Endothelial cell of umbilical vein (primary cell): Measurements from ENCODE around the gene NCK2. TPM values are rescaled to one million over a fixed set of nuclear protein-coding genes. Genes with fewer than 3 reads are reported as not detected.

ENCODE experiments used
- BruUV-seq: library from RNA; stranded (reverse); fragments of 400-500 nt; replicated peaks from 2 replicates; lab custom pipeline; 2021; lab: Mats Ljungman, UMichigan
- CTCF ChIA-PET: fragments of 300-600, 350-600 bp; sonication (Branson Sonifier 250); formaldehyde crosslinking; loops from one replicate; lab custom pipeline; 2021; ENCODE audit warnings: antibody characterized with exemption, inconsistent platforms; lab: Charles Lee
- POLR2A ChIA-PET: fragments of 300-600, 350-600 bp; sonication (Branson Sonifier 250); formaldehyde crosslinking; loops from one replicate; lab custom pipeline; 2021; ENCODE audit warnings: antibody characterized with exemption, inconsistent platforms; lab: Charles Lee
- DNase-seq: peaks from one replicate; pipeline ENCODE4 v3.0.0-alpha.2; 2011; ENCODE audit warnings: low read depth, low spot score
- FAIRE-seq: peaks from 2 replicates; lab custom pipeline; 2011; peaks lifted over from hg19 to GRCh38; lab: Jason Lieb, UNC
- H2AFZ ChIP-seq: 2 replicates; pipeline ENCODE4 v1.6.0; 2012; ENCODE audit warnings: low read depth, low read length, control low read depth, inconsistent platforms
- H3K27ac ChIP-seq: 2 replicates; pipeline ENCODE4 v1.5.1; 2011; ENCODE audit warnings: low read depth, mild to moderate bottlenecking, control low read depth, low read length, moderate library complexity; ENCODE audit not compliant: insufficient read depth
- H3K27me3 ChIP-seq, 2 experiments: 2 replicates each; pipeline versions ENCODE4 v1.6.0 to v1.6.1; 2011; ENCODE audit warnings: low read length in 2 of 2, mixed read lengths in 1 of 2; ENCODE audit not compliant: control insufficient read depth in 2 of 2, insufficient read depth in 2 of 2
- H3K36me3 ChIP-seq, 2 experiments: 2 replicates in 1 of 2; 3 replicates in 1 of 2; pipeline ENCODE4 v1.5.1; 2011; ENCODE audit warnings: low read length in 2 of 2, mild to moderate bottlenecking in 1 of 2, moderate library complexity in 1 of 2; ENCODE audit not compliant: control insufficient read depth in 2 of 2, insufficient read depth in 2 of 2; ENCODE audit errors: extremely low read depth in 1 of 2
- H3K4me1 ChIP-seq: 3 replicates; pipeline ENCODE4 v1.5.1; 2011; ENCODE audit warnings: mild to moderate bottlenecking, low read length; ENCODE audit not compliant: control insufficient read depth, insufficient read depth; ENCODE audit errors: extremely low read depth
- H3K4me2 ChIP-seq: 2 replicates; pipeline ENCODE4 v1.6.1; 2011; ENCODE audit warnings: low read length, control low read depth, mixed read lengths; ENCODE audit not compliant: insufficient read depth
- H3K4me3 ChIP-seq, 3 experiments: fragments of 200-600 bp in 1 of 3; sonication (generic), shearing (Covaris generic) in 1 of 3; replicated peaks in 1 of 3; 2 replicates each; pipeline ENCODE4 v1.5.1; 2011 to 2016; ENCODE audit warnings: control low read depth in 3 of 3, low read length in 3 of 3, mild to moderate bottlenecking in 2 of 3, inconsistent platforms in 1 of 3, low read depth in 1 of 3, moderate library complexity in 1 of 3; ENCODE audit not compliant: insufficient read depth in 1 of 3
- H3K79me2 ChIP-seq: 2 replicates; pipeline ENCODE4 v1.6.0; 2012; ENCODE audit warnings: low read length, inconsistent platforms; ENCODE audit not compliant: control insufficient read depth, insufficient read depth
- H3K9ac ChIP-seq: replicated peaks from 2 replicates; pipeline ENCODE3; 2011; ENCODE audit warnings: low read length, control low read depth; ENCODE audit not compliant: insufficient read depth; ENCODE audit errors: extremely low read depth
- H3K9me1 ChIP-seq: replicated peaks from 3 replicates; pipeline ENCODE4 v1.6.0; 2011; ENCODE audit warnings: mild to moderate bottlenecking, low read length; ENCODE audit not compliant: control insufficient read depth, insufficient read depth; ENCODE audit errors: extremely low read depth
- H3K9me3 ChIP-seq: replicated peaks from 2 replicates; pipeline ENCODE4 v1.5.1; 2012; ENCODE audit warnings: low read length, inconsistent platforms; ENCODE audit not compliant: control insufficient read depth, insufficient read depth
- H4K20me1 ChIP-seq: replicated peaks from 2 replicates; pipeline ENCODE3; 2011; ENCODE audit warnings: mild to moderate bottlenecking, low read length; ENCODE audit not compliant: control insufficient read depth, insufficient read depth; ENCODE audit errors: extremely low read depth
- EZH2 ChIP-seq: IDR thresholded peaks from 2 replicates; pipeline ENCODE4 v1.6.1; 2012; ENCODE audit warnings: borderline replicate concordance, low read depth, mild to moderate bottlenecking, moderate library complexity, low read length, inconsistent platforms; ENCODE audit not compliant: severe bottlenecking
- FOS ChIP-seq: IDR thresholded peaks from 2 replicates; pipeline ENCODE4 v1.6.1; 2011; ENCODE audit warnings: mild to moderate bottlenecking, low read length, moderate library complexity, borderline replicate concordance; ENCODE audit not compliant: insufficient read depth
- GATA2 ChIP-seq: IDR thresholded peaks from 2 replicates; pipeline ENCODE4 v1.7.0; 2011; ENCODE audit warnings: low read depth, mild to moderate bottlenecking, moderate library complexity, mixed read lengths, low read length; ENCODE audit not compliant: insufficient read length, insufficient read depth
- JUN ChIP-seq: IDR thresholded peaks from 2 replicates; pipeline ENCODE4 v1.6.1; 2011; ENCODE audit warnings: borderline replicate concordance, low read depth; ENCODE audit not compliant: insufficient read length, insufficient read depth
- MAX ChIP-seq: IDR thresholded peaks from 2 replicates; pipeline ENCODE4 v1.6.1; 2011; ENCODE audit not compliant: insufficient read depth, insufficient read length
- MYC ChIP-seq: IDR thresholded peaks from one replicate; pipeline ENCODE4 v1.6.1; 2011; ENCODE audit warnings: mild to moderate bottlenecking, low read depth, low read length
- POLR2A ChIP-seq: IDR thresholded peaks from 2 replicates; pipeline ENCODE4 v1.6.1; 2012; ENCODE audit warnings: low read depth, mild to moderate bottlenecking, control low read depth, low read length
- POLR2AphosphoS5 ChIP-seq: IDR thresholded peaks from 2 replicates; pipeline ENCODE4 v1.6.1; 2012; ENCODE audit warnings: low read depth, mild to moderate bottlenecking, control low read depth, low read length, moderate library complexity; ENCODE audit not compliant: insufficient read depth
- dilution Hi-C: fragments of 300-500 bp; cut with MboI; formaldehyde crosslinking; loops from one replicate; pipeline ENCODE4 v1.15.0; 2019; ENCODE audit warnings: low sequenced_read_pairs; ENCODE audit not compliant: extremely low pct_ligation_motif_present
- intact Hi-C: fragments of 100-400 bp; cut with micrococcal nuclease; formaldehyde crosslinking; loops from one replicate; pipeline ENCODE4 v1.10.0; 2022
- polyA plus RNA-seq, 4 experiments: library from polyadenylated mRNA; depleted of rRNA in 3 of 4; stranded (reverse) in 3 of 4; unstranded in 1 of 4; fragments of >200 nt; gene quantifications; 2 replicates each; pipeline versions ENCODE4 v1.2.1 to v1.2.3, GENCODE V29; 2011 to 2012; ENCODE audit warnings: missing spikeins in 1 of 4
- total RNA-seq: library from RNA; stranded (reverse); gene quantifications from 2 replicates; pipeline ENCODE4 v1.2.3, GENCODE V29; 2021

The NCK2 gene
- total and polyA plus RNA-seq, 2 donors (not counting 3 experiments of a cell fraction or from before 2014, with no cell fraction given) = 23.8 to 39.1 TPM

- Histone ChIP-seq H4K20me1 (no peaks in the 10 kb centered on the region), H3K9me3 (no peaks in the 10 kb centered on the region), H3K4me1 (no peaks in the 10 kb centered on the region), H3K9ac (no peak overlapping the region), H3K27me3 (no peaks in the 10 kb centered on the region), H3K79me2 (peaks cover 6% of the 10 kb centered on the region), H3K4me2 (no peak overlapping the region), H3K9me1 (no peaks in the 10 kb centered on the region), H3K36me3 (peaks cover 0 to 2% of the 10 kb centered on the region in 2 experiments), H3K4me3 (no peak overlapping the region), H2AFZ (no peak overlapping the region), H3K27ac (no peak overlapping the region)
- CTCF ChIA-PET = no interaction called here
- FAIRE-seq (no peak), DNase-seq (no peak)
- BruUV-seq = no TSS peak
- no peak for TF ChIP-seq EZH2
- TF ChIP-seq JUN = no peak
- no peak for TF ChIP-seq POLR2A
- intact Hi-C loops (no loop called here), dilution Hi-C loops (no loop called here)
- POLR2A ChIA-PET = no interaction called here
Observed at GRCh38 chr2:105822186-105822585, 77.5 kb downstream of the NCK2 start.

- Histone ChIP-seq H3K4me1 (no peaks in the 10 kb centered on the region), H3K36me3 (no peaks in the 10 kb centered on the region), H3K9me1 (no peaks in the 10 kb centered on the region), H3K9ac (no peak overlapping the region), H2AFZ (no peak overlapping the region), H3K27ac (no peak overlapping the region), H3K4me3 (no peak overlapping the region), H3K9me3 (no peaks in the 10 kb centered on the region), H3K4me2 (no peak overlapping the region), H3K27me3 (no peaks in the 10 kb centered on the region), H4K20me1 (peaks cover 2% of the 10 kb centered on the region), H3K79me2 (peaks cover 7% of the 10 kb centered on the region)
- BruUV-seq = no TSS peak
- no peak for FAIRE-seq
- no peak for DNase-seq
- TF ChIP-seq EZH2 = no peak
- TF ChIP-seq GATA2 = no peak
- TF ChIP-seq POLR2AphosphoS5 = no peak
- TF ChIP-seq FOS = no peak
- TF ChIP-seq POLR2A = no peak
- TF ChIP-seq MYC = no peak
- TF ChIP-seq MAX = no peak
- dilution Hi-C loops = no loop called here
- intact Hi-C loops = no loop called here
- CTCF ChIA-PET = no interaction called here
- POLR2A ChIA-PET = no interaction called here
Observed at GRCh38 chr2:105824446-105824845, 79.7 kb downstream of the NCK2 start.
